Inferior parietal cortex (tissue), 1 donor: Measurements from ENCODE around the gene C3orf20.

Experiments used
- DNase-seq: peaks from one replicate; pipeline ENCODE4 v3.0.0-alpha.2; 2016; ENCODE audit errors: extremely low spot score

C3orf20 gene

GRCh38 chr3:14812196-14812790 lies 137.4 kb downstream of the C3orf20 start:
- no peak for DNase-seq

- DNase-seq: no peak
Observed at GRCh38 chr3:14814411-14814871, 139.5 kb downstream of the C3orf20 start.

DNA sequence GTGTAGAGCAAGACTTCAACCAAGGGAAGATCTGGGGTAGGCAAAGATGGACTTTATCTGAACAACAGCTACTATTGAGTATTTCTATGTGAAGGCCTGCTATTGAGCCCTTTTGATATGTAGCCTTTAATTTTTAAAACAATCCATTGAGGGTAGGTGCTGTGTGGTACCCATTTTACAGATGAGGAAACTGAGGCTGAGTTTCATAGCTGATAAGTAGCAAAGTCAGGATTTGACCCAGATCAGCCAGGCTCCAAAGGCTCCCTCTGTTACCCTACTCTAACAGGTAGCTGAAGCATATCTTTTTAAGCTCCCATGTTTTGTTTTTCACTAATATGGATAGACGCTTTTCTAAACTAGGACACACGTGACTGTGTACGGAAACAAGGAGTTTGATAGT lies 141.4 kb downstream of the C3orf20 start:
- no peak for DNase-seq

- DNase-seq: no peak
Observed at GRCh38 chr3:14818804-14819500, 144.0 kb downstream of the C3orf20 start, which contains the start of gene FGD5. Gene FGD5, plus strand, starts transcription at chr3:14818962. Its CDS starts 110 bp downstream, at chr3:14819072.

GRCh38 chr3:14819671-14820070 lies 144.7 kb downstream of the C3orf20 start:
- DNase-seq: no peak

DNA sequence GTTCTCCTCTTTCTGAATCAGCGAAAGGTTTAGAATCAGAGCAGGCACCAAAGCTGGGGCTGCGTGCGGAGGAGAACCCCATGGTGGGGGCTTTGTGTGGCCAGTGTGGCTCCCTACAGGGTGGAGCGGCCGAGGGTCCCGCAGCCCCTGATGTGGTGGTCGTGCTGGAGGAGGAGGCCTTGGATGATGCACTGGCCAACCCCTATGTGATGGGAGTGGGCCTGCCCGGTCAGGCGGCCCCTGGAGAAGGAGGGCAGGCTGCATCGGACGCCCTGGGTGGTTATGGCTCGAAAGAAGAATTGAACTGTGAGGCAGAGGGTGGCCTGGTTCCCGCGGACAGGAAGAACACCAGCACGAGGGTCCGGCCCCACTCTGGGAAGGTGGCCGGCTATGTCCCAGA lies 145.2 kb downstream of the C3orf20 start:
- no peak for DNase-seq

GRCh38 chr3:14821151-14821550 lies 146.2 kb downstream of the C3orf20 start:
- DNase-seq: no peak

- no peak for DNase-seq
Observed at GRCh38 chr3:14822134-14822533, 147.2 kb downstream of the C3orf20 start.
